Stimulated activated CD4-positive, alpha-beta T cell treated with anti-CD3 and anti-CD28 coated beads, Interleukin-15, amount 100 ng/mL, for 24 hours (primary cell): ENCODE data around the gene TBCC.
"Not testable (repeated sequence)": the region's sequence is repeated elsewhere in the genome, so short reads cannot be mapped to it uniquely, and the experiment has no call there.

ENCODE experiments used
- DNase-seq: peaks from one replicate; pipeline ENCODE4 v3.0.0-alpha.2; 2020

TBCC gene

DNA sequence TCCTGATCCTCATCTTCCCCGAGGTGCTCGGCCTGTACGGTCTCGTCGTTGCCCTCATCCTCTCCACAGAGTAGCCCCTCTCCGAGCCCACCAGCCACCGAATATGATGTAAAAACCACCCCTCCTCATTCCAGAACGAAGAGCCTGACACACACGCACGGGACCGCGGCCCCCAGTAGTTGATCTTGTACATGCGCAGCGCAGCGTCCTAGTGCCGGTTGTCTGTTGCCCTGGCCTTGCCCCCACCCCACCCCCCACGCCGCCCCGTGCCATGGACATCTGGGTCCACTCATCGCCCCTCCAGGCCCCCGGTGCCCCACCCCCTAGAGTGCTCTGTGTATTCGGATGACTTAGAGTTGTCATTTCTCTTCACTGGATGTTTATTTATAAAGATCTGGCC is 18.3 kb downstream of the TBCC start:
- no peak for DNase-seq

DNA sequence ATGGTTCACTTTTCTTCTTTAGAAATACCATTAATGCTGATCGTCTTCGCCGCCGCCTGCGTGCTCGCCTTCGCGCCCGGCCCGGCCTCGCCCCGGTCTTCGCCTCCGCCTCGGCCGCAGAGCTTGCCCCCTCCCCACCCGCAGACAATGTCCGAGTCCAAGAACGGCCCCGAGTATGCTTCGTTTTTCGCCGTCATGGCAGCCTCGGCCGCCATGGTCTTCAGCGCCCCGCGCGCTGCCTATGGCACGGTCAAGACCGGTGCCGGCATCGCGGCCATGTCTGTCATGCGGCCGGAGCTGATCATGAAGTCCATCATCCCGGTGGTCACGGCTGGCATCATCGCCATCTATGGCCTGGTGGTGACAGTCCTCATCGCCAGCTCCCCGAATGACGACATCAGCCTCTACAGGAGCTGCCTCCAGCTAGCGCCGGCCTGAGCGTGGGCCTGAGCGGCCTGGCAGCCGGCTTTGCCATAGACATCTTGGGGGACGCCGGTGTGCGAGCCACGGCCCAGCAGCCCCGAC is 18.8 kb downstream of the TBCC start:
- DNase-seq: peak; percentile 22

- peak; percentile 79 for DNase-seq
Measured at GRCh38 chr6:42726485-42727086, 19.3 kb downstream of the TBCC start.

DNA sequence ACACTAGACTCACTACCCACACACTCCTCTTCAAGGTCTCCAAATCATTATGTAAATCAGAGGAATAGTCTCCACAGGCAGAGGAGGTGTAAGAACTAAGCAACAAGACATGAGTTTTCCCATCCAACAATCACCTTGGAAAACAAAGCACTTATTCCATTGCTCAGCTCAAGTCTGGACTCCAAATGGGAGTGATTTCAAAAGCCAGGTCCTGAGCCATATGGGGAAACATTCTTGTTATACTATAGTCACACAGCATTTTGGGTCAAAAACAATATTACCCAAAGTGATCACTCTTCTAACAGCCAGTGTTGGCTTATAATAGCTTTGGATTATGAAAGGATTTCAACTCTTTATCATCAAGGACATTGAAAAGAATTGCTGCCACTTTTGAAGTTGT is 19.9 kb downstream of the TBCC start:
- no peak for DNase-seq

GRCh38 chr6:42724825-42725224 is 21.1 kb downstream of the TBCC start:
- DNase-seq: no peak

- no peak for DNase-seq
Measured at GRCh38 chr6:42722497-42722896, 23.4 kb downstream of the TBCC start, which contains the start of gene PRPH2. Gene PRPH2 (minus strand): TSS chr6:42722597. CDS start chr6:42722334, 263 bp downstream.

DNA sequence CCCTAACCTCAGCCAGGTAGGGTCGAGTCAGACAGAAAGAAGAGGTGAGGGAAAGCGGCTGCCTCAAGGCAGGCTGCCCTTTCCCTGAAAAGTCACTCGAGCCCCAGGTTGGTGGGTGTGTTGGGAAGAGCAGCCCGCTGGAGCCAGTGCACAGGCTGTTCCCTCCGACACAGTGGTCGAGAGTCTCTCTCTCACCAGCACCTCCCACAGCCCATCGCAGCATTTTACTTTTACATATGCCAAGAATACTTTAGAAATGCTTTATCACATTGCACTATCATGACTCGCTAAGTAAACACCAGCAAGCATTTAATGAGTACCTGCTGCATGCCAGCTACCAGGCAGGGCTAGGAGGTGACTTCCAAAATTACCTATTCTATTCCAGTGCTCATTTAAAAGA is 25.2 kb downstream of the TBCC start:
- DNase-seq: no peak

DNA sequence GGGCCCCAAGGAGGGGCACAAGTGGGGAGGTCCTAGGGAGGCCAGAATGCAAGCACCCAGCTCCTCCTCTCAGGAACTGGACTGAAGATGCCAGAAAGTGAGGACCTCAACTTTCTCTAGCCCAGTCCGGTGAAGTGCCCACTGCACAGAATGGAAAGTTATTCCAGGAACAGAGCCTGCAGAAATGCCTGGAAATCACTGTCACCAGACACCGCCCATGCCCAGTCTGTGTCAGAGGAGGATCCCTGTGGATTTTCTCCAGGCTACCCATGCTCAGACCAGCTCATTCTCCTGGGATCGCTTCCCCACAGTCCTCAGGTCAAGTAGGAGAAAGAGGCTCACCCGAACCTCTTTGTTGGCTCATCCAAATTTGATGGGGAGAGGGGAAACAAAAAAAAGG is 30.0 kb downstream of the TBCC start:
- no peak for DNase-seq

- no peak for DNase-seq
Measured at GRCh38 chr6:42714098-42714761, 31.7 kb downstream of the TBCC start.

DNA sequence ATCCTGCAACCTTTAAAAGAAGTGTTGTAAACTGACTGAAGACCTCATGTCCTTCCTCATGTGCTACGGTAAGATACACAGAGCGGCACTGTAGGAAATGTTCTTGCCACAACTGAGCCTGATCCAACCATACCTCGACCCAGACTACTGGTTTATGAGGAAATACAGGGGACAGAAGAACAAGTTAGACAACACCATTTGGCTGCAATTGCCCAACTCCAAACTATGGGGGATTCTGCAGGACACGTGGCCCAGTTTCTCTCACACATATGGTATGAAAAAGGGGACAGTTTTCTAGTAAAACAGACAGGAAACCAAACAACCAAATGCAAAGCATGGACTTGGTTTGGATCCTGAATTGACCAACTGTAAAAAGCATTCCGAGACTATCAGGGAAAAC is 34.0 kb downstream of the TBCC start:
- no peak for DNase-seq

- no peak for DNase-seq
Measured at GRCh38 chr6:42710316-42710715, 35.6 kb downstream of the TBCC start.

GRCh38 chr6:42709871-42710270 is 36.0 kb downstream of the TBCC start:
- DNase-seq: no peak

GRCh38 chr6:42708096-42708495 is 37.8 kb downstream of the TBCC start:
- DNase-seq: no peak

DNA sequence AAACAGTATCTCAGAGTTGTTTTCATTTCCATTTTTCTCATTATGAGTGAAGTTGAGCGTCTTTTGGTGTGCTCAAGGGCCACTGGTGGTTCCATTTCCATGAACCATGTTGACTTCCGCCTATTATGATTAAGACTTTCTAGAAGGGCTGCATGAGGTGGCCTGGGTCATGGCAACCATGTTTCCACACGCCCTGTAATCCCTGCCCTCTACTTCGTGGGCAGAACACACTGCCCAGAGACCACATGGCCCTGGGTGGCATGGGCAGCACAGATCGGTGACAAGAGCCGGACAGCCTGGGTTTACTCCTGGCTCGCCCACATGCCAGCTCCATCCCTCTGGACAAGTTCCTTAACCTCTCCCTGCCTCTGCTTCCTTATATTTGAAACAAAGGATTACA is 38.3 kb downstream of the TBCC start:
- DNase-seq: no peak

DNA sequence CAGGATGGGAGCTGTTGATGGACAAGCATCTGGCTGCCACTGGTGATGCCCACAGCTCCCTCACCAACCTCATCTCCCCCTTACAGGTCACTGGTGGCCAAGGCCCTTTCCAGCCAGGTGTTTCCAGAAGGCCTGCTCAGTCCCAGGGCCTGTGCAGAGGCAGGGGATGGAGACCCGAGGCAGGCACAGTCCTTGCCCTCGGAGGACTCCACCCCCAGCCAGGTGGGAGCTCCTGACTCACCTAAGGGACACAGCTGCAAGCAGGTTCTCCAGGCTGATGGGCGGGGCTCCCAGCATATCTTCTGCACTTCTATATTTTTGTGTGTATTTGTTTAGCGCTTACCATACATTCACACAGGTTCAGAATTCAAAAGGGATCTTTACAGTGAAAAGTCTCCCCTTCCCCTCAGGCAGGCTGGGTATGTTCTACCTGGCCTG is 40.9 kb downstream of the TBCC start:
- DNase-seq: no peak

DNA sequence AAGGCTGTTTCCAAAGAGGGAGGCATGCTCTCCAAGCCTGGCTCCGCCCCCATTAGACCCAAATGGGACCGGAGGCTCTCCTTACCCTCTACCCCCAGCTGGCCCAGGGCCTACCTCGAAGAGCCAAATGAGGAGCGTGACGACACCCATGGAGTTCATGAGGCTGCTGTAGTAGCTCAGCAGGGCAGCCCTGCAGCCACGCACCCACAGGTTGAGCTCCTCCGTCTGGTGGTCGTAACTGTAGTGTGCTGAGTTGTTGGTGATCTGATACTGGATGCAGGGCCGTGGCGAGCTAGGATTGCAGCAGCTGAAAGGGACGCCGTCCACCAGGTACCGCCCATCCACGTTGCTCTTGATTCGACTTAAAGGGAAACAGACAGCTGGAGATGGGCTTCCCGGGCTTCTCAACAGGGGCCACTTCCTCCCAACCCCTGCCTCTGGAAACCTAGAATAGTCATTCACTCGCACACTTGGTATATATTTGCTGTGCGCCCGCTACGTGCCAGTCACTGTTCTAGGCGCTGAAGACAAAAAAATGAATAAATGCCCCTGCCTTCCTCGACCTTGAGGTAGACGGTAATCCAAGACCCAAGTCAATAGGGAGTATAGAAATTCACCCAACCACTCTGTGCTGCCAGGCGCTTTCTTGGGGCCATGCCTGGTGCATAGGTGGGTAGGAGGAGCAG is 41.5 kb downstream of the TBCC start:
- no peak for DNase-seq

- not testable (repeated sequence) for DNase-seq
Measured at GRCh38 chr6:42702786-42703185, 43.1 kb downstream of the TBCC start.

DNA sequence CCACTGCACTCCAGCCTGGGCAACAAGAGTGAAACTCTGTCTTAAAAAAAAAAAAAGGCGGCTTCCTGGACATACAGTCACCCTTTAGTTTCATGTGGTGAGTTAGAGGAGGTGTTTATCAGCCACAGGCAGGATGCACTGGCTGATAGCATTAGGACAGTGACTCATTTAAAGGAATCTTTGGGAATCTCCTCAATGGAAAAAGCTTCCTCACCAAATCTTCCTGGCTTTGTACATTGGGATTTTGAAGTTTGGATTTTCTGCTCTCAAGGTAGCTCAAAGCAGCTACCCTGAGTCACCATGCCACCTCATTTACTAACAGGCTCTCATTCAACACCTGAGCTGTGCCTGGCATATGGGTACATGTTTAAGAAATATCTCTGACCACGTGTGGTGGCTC is 43.7 kb downstream of the TBCC start:
- no peak for DNase-seq

- no peak for DNase-seq
Measured at GRCh38 chr6:42698217-42698616, 47.7 kb downstream of the TBCC start.

GRCh38 chr6:42697268-42697655 is 48.6 kb downstream of the TBCC start:
- no peak for DNase-seq

DNA sequence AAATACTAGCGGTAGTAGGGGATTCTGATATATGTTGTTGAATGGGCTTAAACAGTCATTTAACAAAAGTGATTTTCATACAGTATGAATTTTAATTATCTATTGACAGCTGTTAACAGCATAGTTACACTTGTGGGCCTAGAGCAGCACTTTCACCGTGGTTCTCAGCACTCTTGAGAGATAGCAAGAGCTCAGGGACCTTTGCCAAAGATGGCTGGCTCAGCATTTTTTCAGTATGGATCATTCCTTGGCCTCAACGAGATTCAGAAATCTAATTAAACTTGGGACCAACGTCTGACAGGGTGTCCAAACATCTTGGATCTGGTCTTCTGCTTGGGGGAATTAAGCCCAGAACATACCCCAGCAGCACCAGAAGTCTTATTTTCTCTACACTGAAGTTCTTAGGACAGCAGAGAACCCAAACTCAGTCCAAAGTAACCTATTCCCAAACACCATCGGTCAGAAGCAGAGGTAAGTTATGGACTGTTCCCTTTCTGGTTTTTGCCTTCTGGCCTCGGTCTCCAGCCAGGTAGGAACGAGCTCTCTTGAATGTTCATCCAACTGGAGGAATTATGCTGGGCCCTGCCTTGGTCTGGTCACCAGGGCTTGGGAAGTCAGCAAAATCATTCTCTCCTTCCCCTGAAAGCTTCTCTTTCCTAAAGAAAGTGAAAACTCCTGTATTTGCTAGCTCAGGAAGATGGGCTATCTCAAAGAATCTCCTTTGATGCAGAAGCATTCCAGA is 49.2 kb downstream of the TBCC start:
- no peak for DNase-seq

DNA sequence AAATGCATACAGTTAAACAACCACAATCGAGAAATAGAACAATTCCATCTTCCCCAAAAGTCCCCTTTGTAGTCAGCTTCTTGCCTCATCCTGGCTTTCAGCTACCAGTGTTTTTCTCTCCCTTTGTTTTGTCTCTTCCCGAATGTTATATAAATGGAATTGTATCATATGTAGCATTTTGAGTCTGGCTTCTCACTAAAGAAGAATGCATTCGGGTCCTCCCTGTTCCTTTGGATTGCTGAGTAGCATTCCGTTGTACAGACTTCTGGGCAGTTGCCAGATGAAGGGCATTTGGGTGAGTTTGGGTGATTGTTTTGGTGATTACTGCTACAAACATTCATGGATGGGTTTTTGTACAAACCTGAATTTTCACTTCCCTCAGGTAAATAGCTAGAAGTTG is 51.3 kb downstream of the TBCC start:
- DNase-seq: no peak
